KMS-11 (cell line): Measurements from ENCODE around the gene WAS.
"Not testable (repeated sequence)": the region's sequence is repeated elsewhere in the genome, so short reads cannot be mapped to it uniquely, and the experiment has no call there.

Experiments used
- H2AFZ ChIP-seq: fragments of 200-600 bp; sonication (generic); 2 replicates; pipeline ENCODE4 v1.6.1; 2016; ENCODE audit warnings: antibody characterized with exemption, mixed run types, low read depth
- H3K27ac ChIP-seq: fragments of 200-600 bp; sonication (generic); 2 replicates; pipeline ENCODE4 v1.6.1; 2016; ENCODE audit warnings: mild to moderate bottlenecking, mixed run types
- H3K27me3 ChIP-seq: fragments of 200-600 bp; sonication (generic); 2 replicates; pipeline ENCODE4 v1.6.1; 2017; ENCODE audit warnings: mild to moderate bottlenecking, low read depth, mixed run types, moderate library complexity; ENCODE audit not compliant: insufficient read depth
- H3K36me3 ChIP-seq: fragments of 200-600 bp; sonication (generic); 2 replicates; pipeline ENCODE4 v1.6.1; 2017; ENCODE audit warnings: mild to moderate bottlenecking, mixed run types; ENCODE audit not compliant: insufficient read depth
- H3K4me1 ChIP-seq: fragments of 200-600 bp; sonication (generic); 2 replicates; pipeline ENCODE4 v1.6.1; 2016; ENCODE audit warnings: mild to moderate bottlenecking, low read depth, mixed run types; ENCODE audit not compliant: poor library complexity, severe bottlenecking
- H3K4me2 ChIP-seq: fragments of 200-600 bp; sonication (generic); 2 replicates; pipeline ENCODE4 v1.7.0; 2016; ENCODE audit warnings: mild to moderate bottlenecking, mixed run types
- H3K4me3 ChIP-seq: fragments of 200-600 bp; sonication (generic); IDR thresholded peaks from 2 replicates; pipeline ENCODE4 v1.6.1; 2017; ENCODE audit warnings: low read depth, low read length, mixed read lengths; ENCODE audit not compliant: insufficient read depth
- H3K79me2 ChIP-seq: fragments of 200-600 bp; sonication (generic); 2 replicates; pipeline ENCODE4 v1.6.1; 2016; ENCODE audit warnings: low read depth, mixed run types; ENCODE audit not compliant: insufficient read depth
- H3K9ac ChIP-seq: fragments of 200-600 bp; sonication (generic); 2 replicates; pipeline ENCODE4 v1.6.1; 2016; ENCODE audit warnings: mild to moderate bottlenecking, mixed run types
- H4K20me1 ChIP-seq: fragments of 200-600 bp; sonication (generic); 2 replicates; pipeline ENCODE4 v1.6.1; 2016; ENCODE audit warnings: mild to moderate bottlenecking, mixed run types; ENCODE audit not compliant: insufficient read depth
- CTCF ChIP-seq: fragments of 200-600 bp; sonication (generic); conservative IDR thresholded peaks from 2 replicates; pipeline ENCODE4 v1.6.1; 2017; ENCODE audit warnings: low read depth, mild to moderate bottlenecking, antibody characterized with exemption, low read length, moderate library complexity, mixed read lengths

Gene WAS

GRCh38 chrX:48648336-48648751 is 35.3 kb upstream of the WAS start:
- Histone ChIP-seq H3K27me3 (no peaks in the 10 kb centered on the region), H2AFZ (peak overlapping the region; percentile 38; the same call in 1 of the 2 replicates), H3K4me1 (peaks cover 7% of the 10 kb centered on the region), H3K4me3 (no peak overlapping the region), H3K9ac (no peak overlapping the region; the same call in 1 of the 2 replicates), H3K27ac (0 out of 2 replicates have a peak overlapping the region, but pooled peaks have one; percentile 15), H3K79me2 (no peaks in the 10 kb centered on the region), H3K4me2 (no peak overlapping the region), H3K36me3 (no peaks in the 10 kb centered on the region), H4K20me1 (no peaks in the 10 kb centered on the region)
- peak; percentile 44 for TF ChIP-seq CTCF

- no peak overlapping the region for H3K4me2 ChIP-seq
- no peak overlapping the region for H3K27ac ChIP-seq
Measured at GRCh38 chrX:48649102-48649501, 34.5 kb upstream of the WAS start.

GRCh38 chrX:48652055-48652579 is 31.5 kb upstream of the WAS start:
- H3K27me3 ChIP-seq, H2AFZ ChIP-seq, H3K4me2 ChIP-seq, H3K9ac ChIP-seq, H3K4me1 ChIP-seq, H3K27ac ChIP-seq, H3K4me3 ChIP-seq, H3K79me2 ChIP-seq, H4K20me1 ChIP-seq, H3K36me3 ChIP-seq: not testable (repeated sequence)

More at GRCh38 chrX:48649102-48649501, 34.5 kb upstream of the WAS start:
- Histone ChIP-seq H3K9ac (no peak overlapping the region), H3K36me3 (no peaks in the 10 kb centered on the region), H4K20me1 (no peaks in the 10 kb centered on the region), H3K27me3 (no peaks in the 10 kb centered on the region), H3K4me3 (no peak overlapping the region), H3K79me2 (no peaks in the 10 kb centered on the region), H3K4me1 (peaks cover 7% of the 10 kb centered on the region), H2AFZ (no peak overlapping the region)
- no peak for TF ChIP-seq CTCF

- not testable (repeated sequence) for H3K27ac ChIP-seq, H3K4me3 ChIP-seq, H3K9ac ChIP-seq, H3K27me3 ChIP-seq, H3K4me2 ChIP-seq, H2AFZ ChIP-seq, H3K36me3 ChIP-seq, H3K4me1 ChIP-seq, H4K20me1 ChIP-seq, H3K79me2 ChIP-seq
Measured at GRCh38 chrX:48654746-48655145, 28.9 kb upstream of the WAS start.

GRCh38 chrX:48659686-48660085 is 23.9 kb upstream of the WAS start:
- H3K4me2 ChIP-seq, result not testable (repeated sequence)

GRCh38 chrX:48663241-48663640 is 20.4 kb upstream of the WAS start:
- H2AFZ ChIP-seq, result no peak overlapping the region
- no peaks in the 10 kb centered on the region for H3K36me3 ChIP-seq
- H3K9ac ChIP-seq, result no peak overlapping the region
- no peaks in the 10 kb centered on the region for H4K20me1 ChIP-seq
- H3K79me2 ChIP-seq, result no peaks in the 10 kb centered on the region
- H3K27ac ChIP-seq, result no peak overlapping the region
- H3K27me3 ChIP-seq, result no peaks in the 10 kb centered on the region
- H3K4me2 ChIP-seq, result no peak overlapping the region
- no peaks in the 10 kb centered on the region for H3K4me1 ChIP-seq
- no peak overlapping the region for H3K4me3 ChIP-seq
- TF ChIP-seq CTCF, result no peak

More at GRCh38 chrX:48659686-48660085, 23.9 kb upstream of the WAS start:
- H4K20me1 ChIP-seq, H3K79me2 ChIP-seq, H3K4me1 ChIP-seq, H3K27ac ChIP-seq, H3K36me3 ChIP-seq, H3K27me3 ChIP-seq, H2AFZ ChIP-seq, H3K9ac ChIP-seq, H3K4me3 ChIP-seq: not testable (repeated sequence)
